ENCODE data around the gene POLN. TPM values are rescaled to one million over a fixed set of nuclear protein-coding genes. Genes with fewer than 3 reads are reported as not detected.

POLN gene
- total RNA-seq, 4 donors from 2014 or later = 0.26 to 5.8 (median 5.5) TPM; not detected in 1

DNA sequence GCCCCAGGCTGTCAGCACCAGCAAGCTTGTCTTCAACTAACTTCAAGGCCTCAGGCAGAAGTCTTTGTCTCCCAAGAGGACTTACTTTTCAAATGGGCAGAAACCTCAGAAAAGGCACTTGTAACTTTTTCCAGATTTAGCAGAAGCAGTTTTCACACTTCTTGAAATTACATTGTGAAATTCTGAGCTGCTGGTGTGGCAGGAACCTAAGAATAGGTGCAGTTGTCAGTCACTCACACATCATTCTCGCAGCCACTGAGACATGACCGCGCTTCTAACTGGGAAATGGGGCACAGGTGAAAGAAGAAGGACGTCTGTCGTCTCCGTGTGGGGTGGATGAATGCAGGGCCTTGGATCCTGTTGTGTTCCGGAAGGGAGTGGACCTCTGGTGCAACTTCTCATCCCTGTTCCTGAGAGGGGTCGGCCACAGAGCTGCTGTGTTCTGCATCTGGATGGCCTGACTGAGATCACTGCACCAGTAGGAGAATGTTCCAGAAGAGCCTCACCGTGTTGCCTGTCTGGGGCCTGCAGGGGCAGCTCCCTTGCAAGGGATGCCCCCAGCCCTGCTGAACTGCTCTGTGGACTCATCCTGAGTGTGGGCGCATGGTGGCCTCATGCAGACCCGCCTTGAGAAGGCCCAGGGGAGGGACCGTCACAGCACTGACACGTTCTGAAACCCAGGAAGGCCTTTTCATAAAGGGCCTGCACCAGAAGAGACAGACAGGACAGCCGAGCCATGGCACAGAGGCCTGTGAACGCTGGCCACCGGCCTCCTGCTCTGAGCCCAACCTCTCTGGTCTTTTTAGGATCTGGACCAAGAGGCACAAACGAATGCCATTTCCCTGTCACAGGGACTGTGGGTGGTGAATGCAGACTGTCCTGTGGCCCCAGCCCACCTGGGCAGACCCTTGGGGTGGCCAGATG is 164.1 kb downstream of the POLN start:
- TF ChIP-seq, protein P1, sequence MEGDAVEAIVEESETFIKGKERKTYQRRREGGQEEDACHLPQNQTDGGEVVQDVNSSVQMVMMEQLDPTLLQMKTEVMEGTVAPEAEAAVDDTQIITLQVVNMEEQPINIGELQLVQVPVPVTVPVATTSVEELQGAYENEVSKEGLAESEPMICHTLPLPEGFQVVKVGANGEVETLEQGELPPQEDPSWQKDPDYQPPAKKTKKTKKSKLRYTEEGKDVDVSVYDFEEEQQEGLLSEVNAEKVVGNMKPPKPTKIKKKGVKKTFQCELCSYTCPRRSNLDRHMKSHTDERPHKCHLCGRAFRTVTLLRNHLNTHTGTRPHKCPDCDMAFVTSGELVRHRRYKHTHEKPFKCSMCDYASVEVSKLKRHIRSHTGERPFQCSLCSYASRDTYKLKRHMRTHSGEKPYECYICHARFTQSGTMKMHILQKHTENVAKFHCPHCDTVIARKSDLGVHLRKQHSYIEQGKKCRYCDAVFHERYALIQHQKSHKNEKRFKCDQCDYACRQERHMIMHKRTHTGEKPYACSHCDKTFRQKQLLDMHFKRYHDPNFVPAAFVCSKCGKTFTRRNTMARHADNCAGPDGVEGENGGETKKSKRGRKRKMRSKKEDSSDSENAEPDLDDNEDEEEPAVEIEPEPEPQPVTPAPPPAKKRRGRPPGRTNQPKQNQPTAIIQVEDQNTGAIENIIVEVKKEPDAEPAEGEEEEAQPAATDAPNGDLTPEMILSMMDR (IDR thresholded peaks at IDR 0.05) = no peak
- no peak for TF ChIP-seq POLR2A (IDR thresholded peaks at IDR 0.05)
- H3K27ac ChIP-seq = no peak overlapping the region
- no peaks in the 10 kb centered on the region for H3K36me3 ChIP-seq
- H3K4me1 ChIP-seq = no peaks in the 10 kb centered on the region
- H3K4me3 ChIP-seq = no peak overlapping the region
- H3K9me3 ChIP-seq = no peaks in the 10 kb centered on the region
- no peak for DNase-seq
- intact Hi-C loops (cut with DNase I; ENCODE audit: low total_unique reads) = no loop called here
- no peaks in the 10 kb centered on the region for H3K27me3 ChIP-seq

DNA sequence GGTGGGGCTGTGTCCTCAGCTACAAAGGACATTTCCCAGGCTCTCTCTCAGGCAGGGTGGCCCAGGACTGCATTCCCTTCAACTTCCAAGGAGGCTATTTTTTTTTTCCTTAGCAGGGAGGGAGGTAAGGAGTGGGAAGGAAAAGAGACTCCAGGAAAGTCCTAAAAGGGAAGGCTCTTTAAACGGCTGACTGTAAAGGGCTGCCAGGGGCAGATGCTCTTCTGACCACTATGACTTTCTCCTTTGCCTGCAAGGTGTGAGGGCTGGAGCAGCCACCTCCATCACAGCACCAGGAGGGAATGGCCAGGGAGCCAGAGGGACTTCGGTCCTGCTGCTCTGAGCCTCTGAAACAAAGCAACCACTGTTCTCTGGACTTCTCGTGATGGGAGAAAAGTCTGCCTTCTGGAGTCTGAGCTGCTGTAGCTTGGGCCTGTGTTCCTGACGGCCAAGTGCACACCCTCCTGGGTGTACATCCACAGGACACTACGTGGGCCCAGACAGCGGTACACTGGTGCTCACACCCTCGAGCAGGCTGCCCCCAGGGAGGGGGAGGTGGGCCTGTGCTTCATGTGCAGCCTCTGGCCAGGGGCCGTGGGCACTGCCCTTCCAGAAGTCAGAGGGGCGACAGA is 164.9 kb downstream of the POLN start:
- intact Hi-C loops (cut with DNase I; ENCODE audit: low total_unique reads) = no loop called here
- Histone ChIP-seq H3K27ac (no peak overlapping the region), H3K9me3 (no peaks in the 10 kb centered on the region), H3K4me3 (no peak overlapping the region), H3K4me1 (no peaks in the 10 kb centered on the region), H3K27me3 (no peaks in the 10 kb centered on the region), H3K36me3 (no peaks in the 10 kb centered on the region)
- no peak for DNase-seq
- TF ChIP-seq, protein P1 (IDR thresholded peaks at IDR 0.05) = no peak
- no peak for TF ChIP-seq POLR2A (IDR thresholded peaks at IDR 0.05)

DNA sequence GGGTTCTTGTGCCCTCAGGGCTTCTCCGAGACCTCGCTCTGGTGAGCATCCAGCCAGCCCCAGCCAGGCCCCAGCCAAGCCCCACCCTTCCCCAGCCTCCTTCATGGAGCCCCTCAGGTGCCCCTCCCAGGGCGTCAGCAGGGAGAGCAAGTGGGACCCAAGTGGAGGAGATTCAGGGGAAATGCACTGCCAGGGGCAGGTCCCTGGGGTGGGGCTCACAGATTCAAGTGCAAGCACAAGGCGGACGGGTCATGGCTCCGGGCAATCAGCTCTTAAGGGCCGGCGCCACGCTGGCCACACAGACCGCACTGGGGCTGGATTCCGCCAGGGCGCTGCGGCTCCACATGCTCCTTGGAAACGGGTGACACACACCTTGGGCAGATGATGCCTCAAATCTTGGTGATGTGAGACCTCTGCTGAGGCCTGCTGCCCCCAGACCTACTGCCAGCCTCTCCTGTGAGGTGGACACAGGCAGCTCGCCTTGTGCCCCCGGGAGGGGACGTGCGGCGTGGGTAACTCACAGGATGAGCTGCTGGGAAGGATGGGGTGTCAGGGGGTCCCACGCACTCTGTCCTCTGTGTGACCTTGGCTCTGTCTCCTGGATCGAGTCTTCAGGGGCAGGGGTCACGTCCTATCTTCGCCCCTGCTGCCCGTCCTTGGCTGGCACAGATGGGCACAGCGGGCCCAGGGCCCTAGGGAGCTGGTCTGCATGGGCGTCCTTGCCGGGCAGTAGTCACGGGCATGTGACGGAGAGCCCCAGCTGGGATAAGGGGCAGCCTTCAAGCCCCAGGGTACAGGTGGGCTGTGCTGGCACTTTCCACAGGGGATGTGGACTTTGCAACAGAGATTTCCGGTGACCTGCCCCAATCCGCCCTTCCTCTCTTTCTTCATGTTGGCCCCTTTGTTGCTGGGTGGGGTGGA is 165.7 kb downstream of the POLN start:
- no peak for DNase-seq
- TF ChIP-seq POLR2A (IDR thresholded peaks at IDR 0.05) = no peak
- TF ChIP-seq, protein P1 (IDR thresholded peaks at IDR 0.05) = no peak
- no peak overlapping the region for H3K4me3 ChIP-seq
- no peaks in the 10 kb centered on the region for H3K4me1 ChIP-seq
- H3K36me3 ChIP-seq = no peaks in the 10 kb centered on the region
- no peaks in the 10 kb centered on the region for H3K9me3 ChIP-seq
- intact Hi-C loops (cut with DNase I; ENCODE audit: low total_unique reads) = no loop called here
- no peaks in the 10 kb centered on the region for H3K27me3 ChIP-seq
- H3K27ac ChIP-seq = no peak overlapping the region

DNA sequence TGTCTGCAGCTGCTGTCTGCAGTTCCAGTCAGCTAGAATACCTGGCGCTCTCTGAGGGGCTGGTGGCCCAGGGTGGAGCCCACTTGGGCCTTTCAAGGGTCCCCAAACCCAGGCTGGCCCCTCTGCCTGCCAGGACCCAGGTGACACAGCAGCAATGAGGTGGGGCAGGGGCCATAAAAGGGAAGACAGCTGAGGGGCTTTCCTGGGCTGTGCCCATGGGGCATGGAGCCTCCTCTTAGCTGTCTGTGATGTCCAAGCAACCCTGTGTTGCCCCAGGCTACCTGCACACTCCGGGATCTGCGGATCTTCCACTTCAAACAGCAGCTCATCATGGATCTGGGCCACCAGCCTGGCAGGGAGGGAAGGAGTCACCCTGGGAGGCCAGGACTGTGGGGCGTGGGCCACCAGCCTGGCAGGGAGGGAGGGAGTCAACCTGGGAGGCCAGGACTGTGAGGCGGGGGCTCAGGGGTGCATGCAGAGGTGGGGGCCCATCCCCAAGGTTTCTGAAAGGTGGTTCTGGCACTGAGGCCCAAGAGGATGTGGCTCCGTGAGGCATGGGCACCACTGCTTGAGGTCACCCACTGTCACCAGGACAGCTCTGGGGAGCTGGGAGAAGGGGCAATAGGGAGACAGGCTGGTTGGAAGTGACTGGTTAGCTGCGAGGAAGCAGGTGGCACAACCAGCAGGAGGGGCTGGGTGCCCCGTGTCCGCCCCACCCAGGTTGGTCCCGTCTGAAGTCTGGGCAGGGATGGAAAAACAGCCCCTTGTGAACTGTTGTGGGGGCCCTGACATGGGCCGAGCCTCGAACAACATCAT is 166.5 kb downstream of the POLN start:
- H3K4me1 ChIP-seq = no peaks in the 10 kb centered on the region
- no peak for TF ChIP-seq POLR2A (IDR thresholded peaks at IDR 0.05)
- TF ChIP-seq, protein P1 (IDR thresholded peaks at IDR 0.05) = no peak
- H3K36me3 ChIP-seq = no peaks in the 10 kb centered on the region
- no peaks in the 10 kb centered on the region for H3K27me3 ChIP-seq
- H3K4me3 ChIP-seq = no peak overlapping the region
- no peaks in the 10 kb centered on the region for H3K9me3 ChIP-seq
- DNase-seq = no peak
- H3K27ac ChIP-seq = no peak overlapping the region
- intact Hi-C loops (cut with DNase I; ENCODE audit: low total_unique reads) = no loop called here

All from uterus (tissue), 4 donors.